ENCODE results near the gene BICD1. TPM values are rescaled to one million over a fixed set of nuclear protein-coding genes. Genes with fewer than 3 reads are reported as not detected.

BICD1 gene
- total and polyA plus RNA-seq, 2 experiments from 2014 or later, result 59.3 to 83.6 TPM

DNA sequence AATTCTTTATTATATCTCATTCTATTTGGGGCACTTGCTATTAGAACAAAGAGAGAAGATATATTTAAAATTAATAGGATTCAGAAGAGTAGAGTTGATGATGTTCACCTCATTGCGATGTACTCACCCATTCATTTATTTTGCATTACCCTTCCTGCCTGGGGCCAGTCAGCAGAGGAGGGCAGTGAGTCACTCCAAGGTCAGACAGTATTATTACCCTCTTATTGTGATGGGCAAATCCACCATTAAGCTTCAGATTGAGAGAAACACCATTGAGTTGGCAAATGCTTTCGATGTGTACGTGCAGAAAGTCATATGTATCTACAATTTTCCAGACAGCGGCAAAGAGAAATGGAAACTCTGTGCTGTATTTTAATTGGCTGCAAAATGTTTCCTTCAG lies 134.2 kb downstream of the BICD1 start (continued):
- TF ChIP-seq, protein P1, sequence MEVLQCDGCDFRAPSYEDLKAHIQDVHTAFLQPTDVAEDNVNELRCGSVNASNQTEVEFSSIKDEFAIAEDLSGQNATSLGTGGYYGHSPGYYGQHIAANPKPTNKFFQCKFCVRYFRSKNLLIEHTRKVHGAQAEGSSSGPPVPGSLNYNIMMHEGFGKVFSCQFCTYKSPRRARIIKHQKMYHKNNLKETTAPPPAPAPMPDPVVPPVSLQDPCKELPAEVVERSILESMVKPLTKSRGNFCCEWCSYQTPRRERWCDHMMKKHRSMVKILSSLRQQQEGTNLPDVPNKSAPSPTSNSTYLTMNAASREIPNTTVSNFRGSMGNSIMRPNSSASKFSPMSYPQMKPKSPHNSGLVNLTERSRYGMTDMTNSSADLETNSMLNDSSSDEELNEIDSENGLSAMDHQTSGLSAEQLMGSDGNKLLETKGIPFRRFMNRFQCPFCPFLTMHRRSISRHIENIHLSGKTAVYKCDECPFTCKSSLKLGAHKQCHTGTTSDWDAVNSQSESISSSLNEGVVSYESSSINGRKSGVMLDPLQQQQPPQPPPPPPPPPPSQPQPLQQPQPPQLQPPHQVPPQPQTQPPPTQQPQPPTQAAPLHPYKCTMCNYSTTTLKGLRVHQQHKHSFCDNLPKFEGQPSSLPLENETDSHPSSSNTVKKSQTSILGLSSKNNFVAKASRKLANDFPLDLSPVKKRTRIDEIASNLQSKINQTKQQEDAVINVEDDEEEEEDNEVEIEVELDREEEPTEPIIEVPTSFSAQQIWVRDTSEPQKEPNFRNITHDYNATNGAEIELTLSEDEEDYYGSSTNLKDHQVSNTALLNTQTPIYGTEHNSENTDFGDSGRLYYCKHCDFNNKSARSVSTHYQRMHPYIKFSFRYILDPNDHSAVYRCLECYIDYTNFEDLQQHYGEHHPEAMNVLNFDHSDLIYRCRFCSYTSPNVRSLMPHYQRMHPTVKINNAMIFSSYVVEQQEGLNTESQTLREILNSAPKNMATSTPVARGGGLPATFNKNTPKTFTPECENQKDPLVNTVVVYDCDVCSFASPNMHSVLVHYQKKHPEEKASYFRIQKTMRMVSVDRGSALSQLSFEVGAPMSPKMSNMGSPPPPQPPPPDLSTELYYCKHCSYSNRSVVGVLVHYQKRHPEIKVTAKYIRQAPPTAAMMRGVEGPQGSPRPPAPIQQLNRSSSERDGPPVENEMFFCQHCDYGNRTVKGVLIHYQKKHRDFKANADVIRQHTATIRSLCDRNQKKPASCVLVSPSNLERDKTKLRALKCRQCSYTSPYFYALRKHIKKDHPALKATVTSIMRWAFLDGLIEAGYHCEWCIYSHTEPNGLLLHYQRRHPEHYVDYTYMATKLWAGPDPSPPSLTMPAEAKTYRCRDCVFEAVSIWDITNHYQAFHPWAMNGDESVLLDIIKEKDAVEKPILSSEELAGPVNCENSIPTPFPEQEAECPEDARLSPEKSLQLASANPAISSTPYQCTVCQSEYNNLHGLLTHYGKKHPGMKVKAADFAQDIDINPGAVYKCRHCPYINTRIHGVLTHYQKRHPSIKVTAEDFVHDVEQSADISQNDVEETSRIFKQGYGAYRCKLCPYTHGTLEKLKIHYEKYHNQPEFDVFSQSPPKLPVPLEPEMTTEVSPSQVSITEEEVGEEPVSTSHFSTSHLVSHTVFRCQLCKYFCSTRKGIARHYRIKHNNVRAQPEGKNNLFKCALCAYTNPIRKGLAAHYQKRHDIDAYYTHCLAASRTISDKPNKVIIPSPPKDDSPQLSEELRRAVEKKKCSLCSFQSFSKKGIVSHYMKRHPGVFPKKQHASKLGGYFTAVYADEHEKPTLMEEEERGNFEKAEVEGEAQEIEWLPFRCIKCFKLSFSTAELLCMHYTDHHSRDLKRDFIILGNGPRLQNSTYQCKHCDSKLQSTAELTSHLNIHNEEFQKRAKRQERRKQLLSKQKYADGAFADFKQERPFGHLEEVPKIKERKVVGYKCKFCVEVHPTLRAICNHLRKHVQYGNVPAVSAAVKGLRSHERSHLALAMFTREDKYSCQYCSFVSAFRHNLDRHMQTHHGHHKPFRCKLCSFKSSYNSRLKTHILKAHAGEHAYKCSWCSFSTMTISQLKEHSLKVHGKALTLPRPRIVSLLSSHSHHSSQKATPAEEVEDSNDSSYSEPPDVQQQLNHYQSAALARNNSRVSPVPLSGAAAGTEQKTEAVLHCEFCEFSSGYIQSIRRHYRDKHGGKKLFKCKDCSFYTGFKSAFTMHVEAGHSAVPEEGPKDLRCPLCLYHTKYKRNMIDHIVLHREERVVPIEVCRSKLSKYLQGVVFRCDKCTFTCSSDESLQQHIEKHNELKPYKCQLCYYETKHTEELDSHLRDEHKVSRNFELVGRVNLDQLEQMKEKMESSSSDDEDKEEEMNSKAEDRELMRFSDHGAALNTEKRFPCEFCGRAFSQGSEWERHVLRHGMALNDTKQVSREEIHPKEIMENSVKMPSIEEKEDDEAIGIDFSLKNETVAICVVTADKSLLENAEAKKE (CRISPR knock-in tag; IDR thresholded peaks at IDR 0.05), result no peak
- TF ChIP-seq EZH2phosphoT487 (IDR thresholded peaks at IDR 0.05; ENCODE audit: unreplicated experiment) (no peak), CREB1 (CRISPR knock-in tag; IDR thresholded peaks at IDR 0.05; ENCODE audit: low read depth) (no peak), JUNB (IDR thresholded peaks at IDR 0.05; ENCODE audit: unreplicated experiment) (no peak), POLR2AphosphoS5 (IDR thresholded peaks at IDR 0.05; ENCODE audit: low read depth) (no peak), ZNF331 (CRISPR knock-in tag; IDR thresholded peaks at IDR 0.05; ENCODE audit: low read depth) (no peak), EZH2 (IDR thresholded peaks at IDR 0.05; ENCODE audit: low read depth, unreplicated experiment) (no peak), STAT1 (IDR thresholded peaks at IDR 0.05; ENCODE audit: unreplicated experiment) (no peak)
- TF ChIP-seq, protein P2, sequence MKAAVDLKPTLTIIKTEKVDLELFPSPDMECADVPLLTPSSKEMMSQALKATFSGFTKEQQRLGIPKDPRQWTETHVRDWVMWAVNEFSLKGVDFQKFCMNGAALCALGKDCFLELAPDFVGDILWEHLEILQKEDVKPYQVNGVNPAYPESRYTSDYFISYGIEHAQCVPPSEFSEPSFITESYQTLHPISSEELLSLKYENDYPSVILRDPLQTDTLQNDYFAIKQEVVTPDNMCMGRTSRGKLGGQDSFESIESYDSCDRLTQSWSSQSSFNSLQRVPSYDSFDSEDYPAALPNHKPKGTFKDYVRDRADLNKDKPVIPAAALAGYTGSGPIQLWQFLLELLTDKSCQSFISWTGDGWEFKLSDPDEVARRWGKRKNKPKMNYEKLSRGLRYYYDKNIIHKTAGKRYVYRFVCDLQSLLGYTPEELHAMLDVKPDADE (IDR thresholded peaks at IDR 0.05), result no peak
- TF ChIP-seq, protein P3, sequence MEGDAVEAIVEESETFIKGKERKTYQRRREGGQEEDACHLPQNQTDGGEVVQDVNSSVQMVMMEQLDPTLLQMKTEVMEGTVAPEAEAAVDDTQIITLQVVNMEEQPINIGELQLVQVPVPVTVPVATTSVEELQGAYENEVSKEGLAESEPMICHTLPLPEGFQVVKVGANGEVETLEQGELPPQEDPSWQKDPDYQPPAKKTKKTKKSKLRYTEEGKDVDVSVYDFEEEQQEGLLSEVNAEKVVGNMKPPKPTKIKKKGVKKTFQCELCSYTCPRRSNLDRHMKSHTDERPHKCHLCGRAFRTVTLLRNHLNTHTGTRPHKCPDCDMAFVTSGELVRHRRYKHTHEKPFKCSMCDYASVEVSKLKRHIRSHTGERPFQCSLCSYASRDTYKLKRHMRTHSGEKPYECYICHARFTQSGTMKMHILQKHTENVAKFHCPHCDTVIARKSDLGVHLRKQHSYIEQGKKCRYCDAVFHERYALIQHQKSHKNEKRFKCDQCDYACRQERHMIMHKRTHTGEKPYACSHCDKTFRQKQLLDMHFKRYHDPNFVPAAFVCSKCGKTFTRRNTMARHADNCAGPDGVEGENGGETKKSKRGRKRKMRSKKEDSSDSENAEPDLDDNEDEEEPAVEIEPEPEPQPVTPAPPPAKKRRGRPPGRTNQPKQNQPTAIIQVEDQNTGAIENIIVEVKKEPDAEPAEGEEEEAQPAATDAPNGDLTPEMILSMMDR (conservative IDR thresholded peaks at IDR 0.05; ENCODE audit: low read depth in 2 of 2), result no peak
